Heart left ventricle (tissue), 13 donors: Measurements from ENCODE around the gene PLCH1.

Experiments
- CTCF ChIP-seq, 12 donors: fragments of 200-600 bp; sonication (generic) in 4 of 12; IDR thresholded peaks; one replicate each; pipeline versions ENCODE4 v1.5.0 to v1.8.0; 2018 to 2022; ENCODE audit warnings: antibody characterized with exemption in 12 of 12, mild to moderate bottlenecking in 5 of 12
- POLR2A ChIP-seq, 2 donors: fragments of 450-650 bp; IDR thresholded peaks; one replicate each; pipeline ENCODE4 v1.6.1; 2017; ENCODE audit warnings: antibody characterized with exemption in 2 of 2, mild to moderate bottlenecking in 2 of 2, moderate library complexity in 2 of 2
- donor health status: ischemic (EF 13 %, LVEDD 7.1; RV severe dilation, severe dysfunction).
- donor health status: DM: no; HTN: yes; CAD: no.
- donor health status: DM: no; HTN: no; CAD: no.
- donor health status: ischemic (EF 25% LVEDD 6.9; RV normal size, moderate dysfunction).
- donor health status: ischemic (EF 25% LVEDD 5.7; RV mildly dilated, moderate dysfunction).
- donor health status: ischemic (EF 35%, LVEDD 5.7; RV mildly dilated, moderate dysfunction).
- donor health status: nonischemic (EF 11% LVEDD 7.7; RV severe dilation, severe dysfunction).
- donor health status: DM: yes; HTN: yes; CAD: no.
- donor health status: PGD.
- donor health status: ischemic (EF 29% LVEDD 5.4; RV normal size, mild dysfunction).
- donor health status: nonischemic (EF 23%, LVEDD 6.1; RV moderate dilation, normal function).

DNA sequence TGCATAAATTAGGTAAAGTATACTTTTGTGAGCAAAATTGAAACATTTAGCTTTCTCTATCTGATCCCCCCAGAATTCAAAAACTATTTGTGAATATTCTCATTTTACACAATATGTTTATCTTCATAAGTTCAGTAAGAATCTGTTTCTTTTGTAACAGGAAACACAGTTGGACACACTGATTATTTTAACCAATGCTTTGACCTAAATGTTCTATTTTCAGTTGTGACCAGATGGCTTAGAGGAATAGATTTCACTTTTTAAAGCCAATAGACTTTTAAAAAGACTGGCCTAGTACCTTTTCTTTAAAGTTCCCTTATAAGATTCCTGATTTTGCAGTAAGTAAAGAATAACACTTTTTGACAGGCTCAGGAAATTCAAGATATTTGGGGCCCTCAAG, 377.4 kb downstream of the PLCH1 start:
- TF ChIP-seq CTCF (IDR thresholded peaks at IDR 0.05) (no peak), POLR2A (IDR thresholded peaks at IDR 0.05) (no peak)
